Measurements from ENCODE around the gene GALNT18. TPM values are rescaled to one million over a fixed set of nuclear protein-coding genes. Genes with fewer than 3 reads are reported as not detected.

GALNT18 gene
- total and polyA plus RNA-seq, 7 experiments from 2014 or later = 0.15 to 1.7 (median 0.20) TPM; not detected in 4

GRCh38 chr11:11494348-11494747 lies 127.5 kb downstream of the GALNT18 start:
- H3K36me3 Mint-ChIP-seq = no peaks in the 10 kb centered on the region
- no peaks in the 10 kb centered on the region for H3K4me1 Mint-ChIP-seq
- Histone ChIP-seq H3K9me3 (ENCODE audit: control insufficient read depth in 2 of 3, low read length in 3 of 3) (no peaks in the 10 kb centered on the region), H3K36me3 (ENCODE audit: control insufficient read depth in 2 of 3, insufficient read depth in 3 of 3, low read length in 3 of 3) (no peaks in the 10 kb centered on the region), H3K27me3 (ENCODE audit: control insufficient read depth in 2 of 2, insufficient read depth in 2 of 2, low read length in 2 of 2) (no peaks in the 10 kb centered on the region), H3K4me1 (ENCODE audit: control insufficient read depth in 2 of 2, insufficient read depth in 2 of 2, low read length in 2 of 2) (no peaks in the 10 kb centered on the region), H3K4me3 (ENCODE audit: low read length) (no peak overlapping the region), H3K27ac (ENCODE audit: low read depth, low read length) (no peak overlapping the region)
- POLR2A ChIA-PET = no interaction called here
- no peak overlapping the region for H3K4me3 Mint-ChIP-seq
- intact Hi-C loops (cut with micrococcal nuclease) = no loop called here
- H3K9me3 Mint-ChIP-seq = peaks cover 0 to 6% (median 0%) of the 10 kb centered on the region in 11 donors
- CTCF ChIA-PET = interaction anchor here (0.6 kb wide), 1 partner anchor 770 kb away, joined by 4 read pairs; no protein-coding TSS in a partner anchor
- no peak for ATAC-seq
- DNase-seq = no peak
- peaks cover 0 to 12% (median 3%) of the 10 kb centered on the region in 5 donors for H3K27me3 Mint-ChIP-seq
- no peak overlapping the region for H3K27ac Mint-ChIP-seq

DNA sequence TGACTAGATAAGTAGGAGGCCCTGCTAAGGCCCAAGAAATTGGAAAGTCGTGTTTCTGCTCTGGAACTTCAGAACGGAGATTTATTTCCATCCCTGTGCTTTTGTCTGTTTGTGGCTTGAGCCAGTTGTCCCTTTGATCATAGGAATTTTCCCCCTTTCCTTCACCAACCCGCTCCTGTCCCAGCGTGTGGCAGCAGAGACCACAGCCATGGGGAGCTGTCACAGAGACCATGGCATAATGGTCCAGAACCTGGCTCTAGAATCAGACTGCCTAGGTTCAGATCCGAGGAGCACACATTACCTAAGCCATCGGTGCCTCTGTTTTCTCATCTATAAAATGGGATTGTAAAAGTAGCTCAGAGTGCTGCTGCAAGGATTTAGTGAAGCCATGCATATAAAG lies 128.1 kb downstream of the GALNT18 start:
- Mint-ChIP-seq H3K4me1 (no peaks in the 10 kb centered on the region), H3K27ac (no peak overlapping the region), H3K27me3 (peaks cover 0 to 12% (median 4%) of the 10 kb centered on the region in 5 donors), H3K9me3 (peaks cover 0 to 6% (median 0%) of the 10 kb centered on the region in 11 donors), H3K4me3 (no peak overlapping the region), H3K36me3 (no peaks in the 10 kb centered on the region)
- Histone ChIP-seq H3K4me3 (ENCODE audit: low read length) (no peak overlapping the region), H3K36me3 (ENCODE audit: control insufficient read depth in 2 of 3, insufficient read depth in 3 of 3, low read length in 3 of 3) (no peaks in the 10 kb centered on the region), H3K4me1 (ENCODE audit: control insufficient read depth in 2 of 2, insufficient read depth in 2 of 2, low read length in 2 of 2) (no peaks in the 10 kb centered on the region), H3K27ac (ENCODE audit: low read depth, low read length) (no peak overlapping the region), H3K9me3 (ENCODE audit: control insufficient read depth in 2 of 3, low read length in 3 of 3) (no peaks in the 10 kb centered on the region), H3K27me3 (ENCODE audit: control insufficient read depth in 2 of 2, insufficient read depth in 2 of 2, low read length in 2 of 2) (no peaks in the 10 kb centered on the region)
- DNase-seq (no peak), ATAC-seq (no peak)
- intact Hi-C loops (cut with micrococcal nuclease) = no loop called here
- POLR2A ChIA-PET = no interaction called here
- CTCF ChIA-PET = no interaction called here

DNA sequence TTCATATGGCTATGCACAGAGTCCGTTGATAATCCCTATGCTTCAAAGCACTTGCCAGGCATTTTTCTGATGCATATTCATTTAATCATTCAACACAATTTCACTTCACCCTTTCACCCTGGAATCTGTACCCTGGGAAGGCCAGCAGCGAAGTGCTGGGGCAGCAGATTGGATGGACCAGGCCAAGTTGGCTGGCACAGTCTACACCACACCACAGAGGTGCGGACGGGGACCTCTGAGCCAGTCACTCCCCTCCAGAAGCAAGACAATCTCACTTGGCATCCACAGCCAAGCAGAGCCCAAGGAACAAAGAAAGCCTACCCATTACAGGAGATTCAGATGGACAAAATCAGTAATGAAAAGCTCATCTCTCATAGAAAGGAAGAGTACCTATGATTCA lies 130.2 kb downstream of the GALNT18 start:
- CTCF ChIA-PET = no interaction called here
- Mint-ChIP-seq H3K36me3 (no peaks in the 10 kb centered on the region), H3K27ac (no peak overlapping the region), H3K4me3 (no peak overlapping the region), H3K9me3 (peaks cover 0 to 2% (median 0%) of the 10 kb centered on the region in 11 donors), H3K27me3 (peaks cover 0 to 12% (median 3%) of the 10 kb centered on the region in 5 donors), H3K4me1 (no peaks in the 10 kb centered on the region)
- no peaks in the 10 kb centered on the region for H3K27me3 ChIP-seq (ENCODE audit: control insufficient read depth in 2 of 2, insufficient read depth in 2 of 2, low read length in 2 of 2)
- intact Hi-C loops (cut with micrococcal nuclease) = no loop called here
- H3K4me3 ChIP-seq (ENCODE audit: low read length) = no peak overlapping the region
- DNase-seq (no peak), ATAC-seq (no peak)
- H3K27ac ChIP-seq (ENCODE audit: low read depth, low read length) = no peak overlapping the region
- no peaks in the 10 kb centered on the region for H3K9me3 ChIP-seq (ENCODE audit: control insufficient read depth in 2 of 3, low read length in 3 of 3)
- POLR2A ChIA-PET = no interaction called here
- H3K36me3 ChIP-seq (ENCODE audit: control insufficient read depth in 2 of 3, insufficient read depth in 3 of 3, low read length in 3 of 3) = no peaks in the 10 kb centered on the region
- no peaks in the 10 kb centered on the region for H3K4me1 ChIP-seq (ENCODE audit: control insufficient read depth in 2 of 2, insufficient read depth in 2 of 2, low read length in 2 of 2)

- no peaks in the 10 kb centered on the region for H3K9me3 ChIP-seq (ENCODE audit: control insufficient read depth in 2 of 3, low read length in 3 of 3)
- H3K9me3 Mint-ChIP-seq = no peaks in the 10 kb centered on the region
- no peaks in the 10 kb centered on the region for H3K4me1 Mint-ChIP-seq
- no peaks in the 10 kb centered on the region for H3K27me3 ChIP-seq (ENCODE audit: control insufficient read depth in 2 of 2, insufficient read depth in 2 of 2, low read length in 2 of 2)
- H3K36me3 Mint-ChIP-seq = no peaks in the 10 kb centered on the region
- CTCF ChIA-PET = no interaction called here
- no peaks in the 10 kb centered on the region for H3K36me3 ChIP-seq (ENCODE audit: control insufficient read depth in 2 of 3, insufficient read depth in 3 of 3, low read length in 3 of 3)
- no peak overlapping the region for H3K4me3 Mint-ChIP-seq
- H3K27ac ChIP-seq (ENCODE audit: low read depth, low read length) = no peak overlapping the region
- POLR2A ChIA-PET = no interaction called here
- DNase-seq (no peak), ATAC-seq (no peak)
- intact Hi-C loops (cut with micrococcal nuclease) = no loop called here
- H3K4me3 ChIP-seq (ENCODE audit: low read length) = no peak overlapping the region
- H3K27me3 Mint-ChIP-seq = peaks cover 0 to 12% (median 3%) of the 10 kb centered on the region in 5 donors
- H3K27ac Mint-ChIP-seq = no peak overlapping the region
- no peaks in the 10 kb centered on the region for H3K4me1 ChIP-seq (ENCODE audit: control insufficient read depth in 2 of 2, insufficient read depth in 2 of 2, low read length in 2 of 2)
Observed at GRCh38 chr11:11491014-11491413, 130.8 kb downstream of the GALNT18 start.

- ChIA-PET CTCF (interaction anchor here (0.6 to 0.7 kb wide), 2 partner anchors 64 to 377 kb away, joined by 3 read pairs; no protein-coding TSS in a partner anchor), POLR2A (no interaction called here)
- Mint-ChIP-seq H3K4me3 (no peak overlapping the region), H3K4me1 (no peaks in the 10 kb centered on the region), H3K36me3 (no peaks in the 10 kb centered on the region), H3K27me3 (peaks cover 0 to 12% (median 6%) of the 10 kb centered on the region in 5 donors), H3K9me3 (no peaks in the 10 kb centered on the region), H3K27ac (no peak overlapping the region)
- Histone ChIP-seq H3K4me3 (ENCODE audit: low read length) (no peak overlapping the region), H3K36me3 (ENCODE audit: control insufficient read depth in 2 of 3, insufficient read depth in 3 of 3, low read length in 3 of 3) (no peaks in the 10 kb centered on the region), H3K27me3 (ENCODE audit: control insufficient read depth in 2 of 2, insufficient read depth in 2 of 2, low read length in 2 of 2) (no peaks in the 10 kb centered on the region), H3K4me1 (ENCODE audit: control insufficient read depth in 2 of 2, insufficient read depth in 2 of 2, low read length in 2 of 2) (no peaks in the 10 kb centered on the region), H3K9me3 (ENCODE audit: control insufficient read depth in 2 of 3, low read length in 3 of 3) (no peaks in the 10 kb centered on the region), H3K27ac (ENCODE audit: low read depth, low read length) (no peak overlapping the region)
- no peak for ATAC-seq
- intact Hi-C loops (cut with micrococcal nuclease) = no loop called here
- DNase-seq = no peak
Observed at GRCh38 chr11:11486423-11486822, 135.4 kb downstream of the GALNT18 start.

- no peak overlapping the region for H3K4me3 Mint-ChIP-seq
- H3K4me3 ChIP-seq (ENCODE audit: low read length) = no peak overlapping the region
- H3K9me3 ChIP-seq (ENCODE audit: control insufficient read depth in 2 of 3, low read length in 3 of 3) = no peaks in the 10 kb centered on the region
- DNase-seq (no peak), ATAC-seq (no peak)
- no peaks in the 10 kb centered on the region for H3K4me1 Mint-ChIP-seq
- no peaks in the 10 kb centered on the region for H3K36me3 ChIP-seq (ENCODE audit: control insufficient read depth in 2 of 3, insufficient read depth in 3 of 3, low read length in 3 of 3)
- intact Hi-C loops (cut with micrococcal nuclease) = no loop called here
- H3K27me3 Mint-ChIP-seq = peaks cover 0 to 12% (median 6%) of the 10 kb centered on the region in 5 donors
- H3K9me3 Mint-ChIP-seq = no peaks in the 10 kb centered on the region
- no peaks in the 10 kb centered on the region for H3K36me3 Mint-ChIP-seq
- no peaks in the 10 kb centered on the region for H3K27me3 ChIP-seq (ENCODE audit: control insufficient read depth in 2 of 2, insufficient read depth in 2 of 2, low read length in 2 of 2)
- no peak overlapping the region for H3K27ac Mint-ChIP-seq
- CTCF ChIA-PET = interaction anchor here (0.6 to 0.7 kb wide), 2 partner anchors 64 to 376 kb away, joined by 3 read pairs; no protein-coding TSS in a partner anchor
- H3K4me1 ChIP-seq (ENCODE audit: control insufficient read depth in 2 of 2, insufficient read depth in 2 of 2, low read length in 2 of 2) = no peaks in the 10 kb centered on the region
- POLR2A ChIA-PET = no interaction called here
- H3K27ac ChIP-seq (ENCODE audit: low read depth, low read length) = no peak overlapping the region
Observed at GRCh38 chr11:11486002-11486401, 135.8 kb downstream of the GALNT18 start.

- Mint-ChIP-seq H3K27ac (no peak overlapping the region), H3K27me3 (peaks cover 0 to 9% (median 4%) of the 10 kb centered on the region in 5 donors), H3K9me3 (peaks cover 0 to 1% (median 0%) of the 10 kb centered on the region in 11 donors), H3K36me3 (no peaks in the 10 kb centered on the region), H3K4me3 (no peak overlapping the region), H3K4me1 (no peaks in the 10 kb centered on the region)
- H3K27me3 ChIP-seq (ENCODE audit: control insufficient read depth in 2 of 2, insufficient read depth in 2 of 2, low read length in 2 of 2) = no peaks in the 10 kb centered on the region
- no peaks in the 10 kb centered on the region for H3K4me1 ChIP-seq (ENCODE audit: control insufficient read depth in 2 of 2, insufficient read depth in 2 of 2, low read length in 2 of 2)
- no peak overlapping the region for H3K27ac ChIP-seq (ENCODE audit: low read depth, low read length)
- intact Hi-C loops (cut with micrococcal nuclease) = no loop called here
- no peak for ATAC-seq
- no peaks in the 10 kb centered on the region for H3K9me3 ChIP-seq (ENCODE audit: control insufficient read depth in 2 of 3, low read length in 3 of 3)
- no peak overlapping the region for H3K4me3 ChIP-seq (ENCODE audit: low read length)
- no peak for DNase-seq
- POLR2A ChIA-PET = no interaction called here
- CTCF ChIA-PET = no interaction called here
- H3K36me3 ChIP-seq (ENCODE audit: control insufficient read depth in 2 of 3, insufficient read depth in 3 of 3, low read length in 3 of 3) = no peaks in the 10 kb centered on the region
Observed at GRCh38 chr11:11483627-11484026, 138.2 kb downstream of the GALNT18 start.

All from naive thymus-derived CD4-positive, alpha-beta T cell (primary cell).